Muscle layer of duodenum (tissue), 2 donors: Measurements from ENCODE around the gene TSPAN1.
"Not testable (repeated sequence)": the region's sequence is repeated elsewhere in the genome, so short reads cannot be mapped to it uniquely, and the experiment has no call there.

Experiments used
- H3K27ac ChIP-seq: one replicate; pipeline ENCODE4 v1.7.0; 2013; ENCODE audit warnings: mild to moderate bottlenecking, low read length
- H3K27me3 ChIP-seq: one replicate; pipeline ENCODE4 v1.7.0; 2013; ENCODE audit warnings: low read depth, mild to moderate bottlenecking, control low read depth, low read length
- H3K36me3 ChIP-seq, 2 donors: one replicate each; pipeline ENCODE4 v1.7.0; 2013; ENCODE audit warnings: low read length in 2 of 2, control low read depth in 1 of 2, mild to moderate bottlenecking in 1 of 2; ENCODE audit not compliant: insufficient read depth in 2 of 2, control insufficient read depth in 1 of 2
- H3K4me1 ChIP-seq, 2 donors: one replicate each; pipeline ENCODE4 v1.7.0; 2013; ENCODE audit warnings: low read length in 2 of 2, mild to moderate bottlenecking in 2 of 2, control low read depth in 1 of 2, moderate library complexity in 1 of 2; ENCODE audit not compliant: insufficient read depth in 2 of 2, control insufficient read depth in 1 of 2
- H3K4me3 ChIP-seq, 2 donors: one replicate each; pipeline ENCODE4 v1.7.0; 2013; ENCODE audit warnings: low read length in 2 of 2, low read depth in 1 of 2, mild to moderate bottlenecking in 1 of 2
- H3K9me3 ChIP-seq, 2 donors: one replicate each; pipeline ENCODE4 v1.7.0; 2013; ENCODE audit warnings: low read length in 2 of 2, control low read depth in 1 of 2, mild to moderate bottlenecking in 1 of 2; ENCODE audit not compliant: control insufficient read depth in 1 of 2
- donor health status: healthy.

Gene TSPAN1

GRCh38 chr1:46223055-46223454 is 48.2 kb downstream of the TSPAN1 start:
- not testable (repeated sequence) for H3K9me3 ChIP-seq, H3K36me3 ChIP-seq, H3K27me3 ChIP-seq, H3K4me1 ChIP-seq, H3K4me3 ChIP-seq, H3K27ac ChIP-seq

GRCh38 chr1:46223472-46223943 is 48.6 kb downstream of the TSPAN1 start:
- peaks cover 0 to 9% of the 10 kb centered on the region in 2 donors for H3K4me1 ChIP-seq
- no peaks in the 10 kb centered on the region for H3K36me3 ChIP-seq
- H3K27me3 ChIP-seq = no peaks in the 10 kb centered on the region
- no peaks in the 10 kb centered on the region for H3K9me3 ChIP-seq
- H3K27ac ChIP-seq = no peak overlapping the region
- no peak overlapping the region for H3K4me3 ChIP-seq

- Histone ChIP-seq H3K9me3 (no peaks in the 10 kb centered on the region), H3K4me1 (peaks cover 0 to 9% of the 10 kb centered on the region in 2 donors), H3K27ac (no peak overlapping the region), H3K4me3 (no peak overlapping the region), H3K27me3 (no peaks in the 10 kb centered on the region), H3K36me3 (no peaks in the 10 kb centered on the region)
Measured at GRCh38 chr1:46224966-46225365, 50.1 kb downstream of the TSPAN1 start.

GRCh38 chr1:46231231-46231630 is 56.3 kb downstream of the TSPAN1 start:
- not testable (repeated sequence) for H3K4me1 ChIP-seq, H3K9me3 ChIP-seq, H3K36me3 ChIP-seq, H3K27ac ChIP-seq, H3K4me3 ChIP-seq, H3K27me3 ChIP-seq
